GF-D8 (cell line): ENCODE measurements around the gene HES4.
"Not testable (repeated sequence)": the region's sequence is repeated elsewhere in the genome, so short reads cannot be mapped to it uniquely, and the experiment has no call there.

Source experiments
- DNase-seq: peaks from one replicate; lab custom pipeline; 2025; lab: John Stamatoyannopoulos, UW

The HES4 gene

DNA sequence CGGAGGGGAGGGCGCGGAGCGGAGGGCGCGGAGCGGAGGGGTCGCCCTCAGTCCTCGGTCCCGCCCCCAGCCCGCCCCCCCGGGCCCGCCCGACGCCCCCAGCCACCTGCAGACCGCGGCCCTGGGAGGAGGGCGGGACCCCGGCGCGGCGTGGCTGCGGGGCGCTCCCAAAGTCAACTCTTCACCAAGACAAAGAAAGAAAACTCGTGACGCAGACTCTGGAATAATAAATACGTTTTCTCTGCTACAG is 1.2 kb downstream of the HES4 start:
- no peak for DNase-seq

- DNase-seq: no peak
Observed at GRCh38 chr1:997993-998744, 1.7 kb downstream of the HES4 start.

- no peak for DNase-seq
Observed at GRCh38 chr1:997713-997992, 2.2 kb downstream of the HES4 start.

- DNase-seq: no peak
Observed at GRCh38 chr1:996851-997712, 2.8 kb downstream of the HES4 start.

DNA sequence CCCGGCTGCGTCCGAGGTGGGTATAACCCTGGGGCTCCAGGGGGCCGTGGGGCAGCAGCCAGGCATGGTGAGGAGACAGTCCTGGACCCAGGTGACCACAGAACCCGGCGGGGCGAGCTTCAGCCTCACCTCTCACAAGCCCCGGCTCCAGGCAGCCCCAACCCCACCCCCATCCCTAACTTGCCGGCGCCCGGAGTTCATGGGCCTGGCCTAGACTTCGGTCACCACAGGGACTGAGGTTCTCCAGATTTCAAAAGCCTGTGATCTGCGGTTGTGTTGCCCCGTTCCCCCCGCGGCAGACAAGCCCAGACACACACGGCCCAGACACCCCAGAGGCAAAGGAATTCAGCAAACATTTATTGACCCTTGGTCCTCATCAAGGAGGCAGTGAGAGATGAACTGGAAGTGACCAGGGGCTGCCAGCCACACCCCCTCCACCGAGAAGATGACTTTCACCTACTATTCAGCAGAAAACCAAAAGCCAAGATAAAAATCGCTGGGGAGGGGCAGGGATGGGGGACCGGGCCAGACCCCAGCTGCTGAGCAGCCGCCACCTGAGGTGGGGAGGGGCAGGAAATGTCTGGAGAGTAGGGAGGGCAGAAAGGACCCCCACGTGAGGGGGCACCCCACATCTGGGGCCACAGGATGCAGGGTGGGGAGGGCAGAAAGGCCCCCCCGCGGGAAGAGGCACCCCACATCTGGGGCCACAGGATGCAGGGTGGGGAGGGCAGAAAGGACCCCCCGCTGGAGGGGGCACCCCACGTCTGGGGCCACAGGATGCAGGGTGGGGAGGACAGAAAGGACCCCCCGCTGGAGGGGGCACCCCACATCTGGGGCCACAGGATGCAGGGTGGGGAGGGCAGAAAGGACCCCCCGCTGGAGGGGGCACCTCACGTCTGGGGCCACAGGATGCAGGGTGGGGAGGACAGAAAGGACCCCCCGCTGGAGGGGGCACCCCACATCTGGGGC is 3.9 kb downstream of the HES4 start:
- DNase-seq: no peak

DNA sequence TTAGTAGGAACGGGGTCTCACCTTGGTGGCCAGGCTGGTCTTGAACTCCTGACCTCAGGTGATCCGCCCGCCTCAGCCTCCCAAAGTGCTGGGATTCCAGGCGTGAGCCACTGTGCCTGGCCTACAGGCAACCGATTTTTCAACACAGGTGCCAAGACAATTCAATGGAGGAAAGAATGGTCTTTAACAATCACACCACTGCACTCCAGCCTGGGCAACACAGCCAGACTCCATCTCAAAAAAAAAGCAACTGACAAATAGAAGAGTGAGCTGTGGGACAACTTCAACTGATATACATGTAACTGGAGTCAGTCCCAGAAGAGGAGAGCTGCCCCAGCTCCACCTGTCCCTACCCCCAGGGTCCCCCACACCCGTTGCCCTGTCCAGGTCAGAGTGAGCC is 5.4 kb downstream of the HES4 start:
- not testable (repeated sequence) for DNase-seq

DNA sequence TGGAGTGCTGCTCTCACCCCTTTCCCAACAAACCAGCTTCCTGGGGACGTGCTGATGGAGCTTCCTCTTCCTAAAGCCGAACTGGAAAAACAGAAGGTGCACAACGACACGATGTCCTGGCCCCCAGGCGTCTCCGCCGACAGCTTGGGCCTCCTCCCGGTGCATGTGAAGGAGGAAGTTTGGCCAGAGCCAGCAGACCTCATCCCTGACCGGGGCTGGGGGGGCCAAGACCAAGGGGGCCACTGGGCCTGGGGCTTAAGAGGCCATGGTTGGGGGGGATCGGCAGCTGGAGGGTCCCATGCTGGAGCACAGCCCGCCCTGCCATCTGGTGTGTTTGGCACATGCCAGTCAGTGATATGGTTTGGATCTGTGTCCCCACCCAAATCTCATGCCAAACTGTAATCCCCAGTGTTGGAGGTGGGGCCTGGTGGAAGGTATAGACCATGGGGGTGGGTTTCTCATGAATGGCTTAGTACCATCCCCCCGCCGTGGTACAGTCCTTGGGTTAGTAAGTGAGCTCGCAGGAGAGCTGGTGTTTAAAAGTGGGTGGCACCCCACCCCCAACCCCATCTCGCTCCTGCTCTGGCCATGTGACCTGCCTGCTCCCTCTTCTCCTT is 6.4 kb downstream of the HES4 start:
- DNase-seq: no peak

- DNase-seq: no peak
Observed at GRCh38 chr1:992362-992761, 7.5 kb downstream of the HES4 start.

DNA sequence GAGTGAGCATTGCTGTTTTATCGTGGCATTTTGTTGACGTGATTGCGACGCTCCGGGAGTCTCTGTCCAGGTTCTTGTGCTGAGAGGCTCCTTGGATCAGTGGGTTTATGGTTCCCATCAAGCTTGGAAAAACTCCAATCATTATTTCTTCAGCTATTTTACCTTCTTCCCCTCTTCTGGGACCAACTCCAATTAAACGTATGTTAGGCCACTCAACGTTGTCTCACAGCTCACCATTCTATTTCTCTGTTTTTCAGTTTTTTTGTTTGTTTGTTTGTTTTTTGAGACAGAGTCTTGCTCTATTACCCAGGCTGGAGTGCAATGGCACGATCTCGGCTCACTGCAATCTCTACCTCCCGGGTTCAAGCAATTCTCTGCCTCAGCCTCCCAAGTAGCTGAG is 8.0 kb downstream of the HES4 start:
- no peak for DNase-seq

- DNase-seq: not testable (repeated sequence)
Observed at GRCh38 chr1:991275-991674, 8.6 kb downstream of the HES4 start.

DNA sequence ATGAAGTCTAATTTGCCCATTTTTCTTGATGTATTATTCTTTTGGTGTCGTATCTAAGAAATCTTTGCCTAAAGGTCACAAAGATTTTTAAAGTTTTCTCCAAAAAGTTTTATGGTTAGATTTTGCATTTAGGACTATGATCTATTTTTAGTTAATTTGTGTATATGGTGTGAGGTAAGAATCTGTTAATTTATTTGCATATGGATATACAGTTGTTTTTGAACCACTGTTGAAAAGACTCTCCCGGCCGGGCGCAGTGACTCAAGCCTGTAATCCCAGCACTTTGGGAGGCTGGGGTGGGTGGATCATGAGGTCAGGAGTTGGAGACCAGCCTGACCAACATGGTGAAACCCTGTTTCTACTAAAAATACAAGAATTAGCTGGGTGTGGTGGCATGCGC is 11.8 kb downstream of the HES4 start:
- DNase-seq: not testable (repeated sequence)

GRCh38 chr1:985126-985525 is 14.8 kb downstream of the HES4 start:
- DNase-seq: no peak

DNA sequence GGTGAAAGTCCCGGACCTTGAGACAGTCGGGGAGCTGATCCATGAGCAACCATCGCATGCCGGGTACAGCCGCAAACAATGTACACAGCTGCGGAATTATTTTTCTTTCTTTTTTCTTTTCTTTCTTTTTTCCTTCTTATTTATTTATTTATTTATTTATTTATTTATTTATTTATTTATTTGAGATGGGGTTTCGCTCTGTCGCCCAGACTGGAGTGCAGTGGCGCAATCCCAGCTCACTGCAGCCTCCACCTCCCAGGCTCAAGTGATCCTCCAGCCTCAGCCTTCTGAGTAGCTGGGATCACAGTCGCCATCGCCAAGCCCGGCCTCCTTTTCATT is 15.5 kb downstream of the HES4 start:
- no peak for DNase-seq

- DNase-seq: no peak
Observed at GRCh38 chr1:983798-984475, 16.0 kb downstream of the HES4 start.

DNA sequence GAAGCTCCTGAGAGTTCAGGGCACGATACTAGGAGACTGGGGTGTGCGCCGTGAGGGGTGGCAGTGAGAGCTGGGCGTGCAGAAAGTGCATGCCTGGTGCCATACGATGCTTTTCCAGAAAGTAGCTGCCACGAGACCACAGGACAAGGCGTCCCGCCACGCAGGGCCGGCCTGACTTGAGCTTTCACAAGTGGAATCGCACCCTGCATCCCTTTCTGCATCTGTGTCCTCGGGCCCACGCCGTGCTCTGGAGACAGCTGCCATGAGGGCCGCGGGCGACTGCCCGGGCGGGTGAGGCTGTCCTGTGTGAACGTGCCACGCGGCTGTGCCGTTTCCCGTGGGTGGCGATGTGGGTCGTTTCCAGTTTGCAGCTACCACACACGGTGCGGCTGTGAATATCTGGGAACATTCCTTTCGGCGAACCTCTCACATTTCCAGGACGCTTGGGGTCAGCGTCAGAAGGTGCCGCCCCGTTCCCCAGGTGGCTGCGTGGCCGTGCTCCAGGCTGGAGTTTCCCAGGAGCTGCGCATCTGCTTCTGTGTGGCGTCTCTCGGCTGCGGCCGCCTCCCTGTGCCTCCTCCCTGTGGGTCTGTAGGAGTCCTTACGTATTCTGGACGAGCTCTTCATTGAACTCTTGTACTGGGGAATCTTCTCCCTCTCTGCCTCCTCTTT is 17.0 kb downstream of the HES4 start:
- DNase-seq: no peak

DNA sequence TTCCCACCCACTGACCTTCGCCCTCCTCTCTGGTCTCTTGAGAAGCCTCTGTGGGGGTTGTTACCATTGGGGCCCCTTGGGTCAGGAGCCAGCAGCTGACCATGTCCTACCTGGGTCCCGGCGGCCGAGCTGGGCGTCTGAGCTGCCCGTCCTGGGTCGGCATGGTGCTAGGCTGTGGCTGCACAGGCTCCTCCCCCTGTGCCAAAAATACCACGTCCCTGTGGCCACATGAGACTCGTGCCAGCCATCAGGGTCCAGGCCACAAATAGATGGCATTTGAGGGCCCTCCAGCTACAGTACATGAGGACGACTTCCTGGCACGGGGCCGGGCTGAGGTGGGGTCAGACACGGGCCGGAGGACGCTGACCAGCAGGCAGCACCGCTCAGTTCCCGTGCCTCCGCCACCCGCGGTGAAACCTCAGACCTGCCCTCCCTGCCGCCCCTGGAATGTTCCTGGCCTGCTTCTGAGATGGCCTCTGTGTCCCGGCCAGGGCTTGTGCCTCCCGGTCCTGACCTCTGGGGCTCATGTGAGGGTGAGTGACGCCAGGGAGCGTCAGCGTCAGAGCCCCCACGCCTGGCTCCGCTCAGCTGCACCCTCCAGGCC is 17.8 kb downstream of the HES4 start, which contains the start of gene PERM1:
Gene PERM1 (minus strand): TSS at position 139 of the 604 bp plus-strand sequence. CDS start 1,064 bp downstream, outside the sequence.
- DNase-seq: no peak

- no peak for DNase-seq
Observed at GRCh38 chr1:981491-981954, 18.4 kb downstream of the HES4 start.

- no peak for DNase-seq
Observed at GRCh38 chr1:980602-981395, 19.1 kb downstream of the HES4 start.

GRCh38 chr1:980137-980571 is 19.7 kb downstream of the HES4 start:
- DNase-seq: no peak

DNA sequence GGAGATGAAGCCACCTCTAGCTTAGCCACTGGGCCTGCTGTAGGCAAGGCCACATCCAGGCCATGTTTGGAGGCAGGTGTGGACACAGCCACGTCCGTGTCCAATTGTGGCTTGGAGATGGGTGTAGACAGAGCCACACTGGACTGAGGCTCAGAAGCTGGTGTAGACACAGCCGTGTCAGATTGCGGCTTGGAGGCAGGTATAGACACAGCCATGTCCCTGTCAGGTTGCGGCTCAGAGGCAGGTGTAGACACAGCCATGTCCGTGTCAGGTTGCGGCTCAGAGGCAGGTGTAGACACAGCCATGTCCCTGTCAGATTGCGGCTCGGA is 20.2 kb downstream of the HES4 start:
- no peak for DNase-seq
